Transverse colon (tissue), 4 donors: ENCODE measurements around the gene CDO1.

Experiments
- EP300 ChIP-seq: sonication (generic); formaldehyde crosslinking; IDR thresholded peaks from one replicate; pipeline ENCODE4 v1.6.1; 2017; ENCODE audit warnings: antibody characterized with exemption, low read depth
- POLR2A ChIP-seq: fragments of 450-650 bp; IDR thresholded peaks from one replicate; pipeline ENCODE4 v1.6.1; 2016; ENCODE audit warnings: antibody characterized with exemption, mild to moderate bottlenecking, moderate library complexity
- POLR2AphosphoS5 ChIP-seq, 3 donors: sonication (generic); formaldehyde crosslinking; IDR thresholded peaks; one replicate each; pipeline ENCODE4 v1.6.1; 2016; ENCODE audit warnings: antibody characterized with exemption in 3 of 3
- TF ChIP-seq, protein P1 (sequence below), 5 experiments: fragments of 200-600 bp in 3 of 5; fragments of 450-650 bp in 2 of 5; sonication (generic) in 3 of 5; IDR thresholded peaks; 1 replicate in 2 of 5; 2 replicates in 3 of 5; pipeline ENCODE4 v1.5.1; 2016 to 2017; ENCODE audit warnings: antibody characterized with exemption in 5 of 5, inconsistent platforms in 3 of 5, mild to moderate bottlenecking in 2 of 5, moderate library complexity in 1 of 5

GRCh38 chr5:115854139-115854538 lies 37.7 kb upstream of the CDO1 start:
- TF ChIP-seq, protein P1, sequence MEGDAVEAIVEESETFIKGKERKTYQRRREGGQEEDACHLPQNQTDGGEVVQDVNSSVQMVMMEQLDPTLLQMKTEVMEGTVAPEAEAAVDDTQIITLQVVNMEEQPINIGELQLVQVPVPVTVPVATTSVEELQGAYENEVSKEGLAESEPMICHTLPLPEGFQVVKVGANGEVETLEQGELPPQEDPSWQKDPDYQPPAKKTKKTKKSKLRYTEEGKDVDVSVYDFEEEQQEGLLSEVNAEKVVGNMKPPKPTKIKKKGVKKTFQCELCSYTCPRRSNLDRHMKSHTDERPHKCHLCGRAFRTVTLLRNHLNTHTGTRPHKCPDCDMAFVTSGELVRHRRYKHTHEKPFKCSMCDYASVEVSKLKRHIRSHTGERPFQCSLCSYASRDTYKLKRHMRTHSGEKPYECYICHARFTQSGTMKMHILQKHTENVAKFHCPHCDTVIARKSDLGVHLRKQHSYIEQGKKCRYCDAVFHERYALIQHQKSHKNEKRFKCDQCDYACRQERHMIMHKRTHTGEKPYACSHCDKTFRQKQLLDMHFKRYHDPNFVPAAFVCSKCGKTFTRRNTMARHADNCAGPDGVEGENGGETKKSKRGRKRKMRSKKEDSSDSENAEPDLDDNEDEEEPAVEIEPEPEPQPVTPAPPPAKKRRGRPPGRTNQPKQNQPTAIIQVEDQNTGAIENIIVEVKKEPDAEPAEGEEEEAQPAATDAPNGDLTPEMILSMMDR (IDR thresholded peaks at IDR 0.05) = no peak
- no peak for TF ChIP-seq POLR2A
- no peak for TF ChIP-seq POLR2AphosphoS5 (IDR thresholded peaks at IDR 0.05)
- TF ChIP-seq EP300 = no peak
